ENCODE data around the gene CCL5. TPM values are rescaled to one million over a fixed set of nuclear protein-coding genes. Genes with fewer than 3 reads are reported as not detected.

The CCL5 gene
- polyA plus RNA-seq, 1 of the 3 experiments (the other 2 are of a cell fraction) = 0.23 TPM

DNA sequence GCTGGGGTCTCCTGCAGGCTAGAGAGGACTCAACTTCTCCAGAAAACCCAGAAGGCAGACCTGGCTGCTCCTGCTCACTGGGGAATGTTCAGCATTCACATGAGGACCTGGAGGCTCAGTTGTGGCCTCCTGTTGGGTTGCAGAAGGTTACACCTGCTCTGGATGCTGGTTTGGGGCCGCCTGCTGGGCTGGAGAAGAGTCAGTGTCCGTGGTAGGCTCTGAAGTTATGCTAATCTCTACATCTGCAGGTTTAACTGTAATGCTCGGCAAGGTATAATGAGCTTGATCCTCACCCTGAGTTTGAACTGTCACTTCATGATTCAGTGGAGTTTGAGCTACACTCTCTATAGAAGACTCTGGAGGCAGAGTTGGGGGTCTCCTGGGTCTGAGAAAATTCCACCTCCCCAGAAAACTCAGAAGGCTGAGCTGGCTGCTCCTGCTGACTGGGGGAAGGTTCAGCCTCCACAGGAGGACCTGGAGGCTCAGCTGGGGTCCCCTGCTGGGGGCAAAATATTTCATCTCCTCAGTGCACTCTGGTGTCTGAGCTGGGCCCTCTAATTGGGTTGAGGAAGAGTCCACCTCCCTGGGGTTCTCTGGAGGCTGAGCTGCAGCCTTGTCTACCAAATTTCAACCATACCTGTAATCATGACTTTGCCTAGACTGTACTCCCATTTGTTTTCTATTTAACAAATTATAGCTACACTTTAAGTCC is 26.9 kb upstream of the CCL5 start:
- Histone ChIP-seq H2AFZ (ENCODE audit: low read depth) (no peak overlapping the region), H4K20me1 (ENCODE audit: insufficient read depth) (no peaks in the 10 kb centered on the region), H3K9me3 (no peaks in the 10 kb centered on the region), H3K9ac (no peak overlapping the region), H3K4me1 (ENCODE audit: control insufficient read depth in 1 of 2, insufficient read depth in 2 of 2, low read depth in 1 of 2, low read length in 1 of 2) (no peaks in the 10 kb centered on the region), H3K4me2 (no peak overlapping the region), H3K4me3 (ENCODE audit: low read depth in 2 of 2, low read length in 1 of 2) (no peak overlapping the region), H3K27ac (ENCODE audit: low read depth in 2 of 2, low read length in 1 of 2) (no peak overlapping the region), H3K27me3 (ENCODE audit: insufficient read depth) (no peaks in the 10 kb centered on the region; the same call in 1 of the 2 replicates), H3F3A (replicated peaks; ENCODE audit: insufficient read depth) (no peaks in the 10 kb centered on the region), H3K36me3 (replicated peaks in 1 of 2; ENCODE audit: control insufficient read depth in 1 of 2, insufficient read depth in 2 of 2, low read length in 1 of 2) (no peaks in the 10 kb centered on the region), H3K79me2 (ENCODE audit: insufficient read depth) (no peaks in the 10 kb centered on the region), H3K9me2 (no peaks in the 10 kb centered on the region)
- WGBS (ENCODE audit: low lambda C conversion rate) = 20% methylated on average over 1 of the region's 3 CpGs
- no peak for DNase-seq
- ChIA-PET POLR2A (no interaction called here), CTCF (no interaction called here)
- TF ChIP-seq EP300 (IDR thresholded peaks at IDR 0.05; ENCODE audit: borderline replicate concordance in 1 of 2, low read depth in 1 of 2, low read length in 1 of 2) = no peak
- TF ChIP-seq, protein P1, sequence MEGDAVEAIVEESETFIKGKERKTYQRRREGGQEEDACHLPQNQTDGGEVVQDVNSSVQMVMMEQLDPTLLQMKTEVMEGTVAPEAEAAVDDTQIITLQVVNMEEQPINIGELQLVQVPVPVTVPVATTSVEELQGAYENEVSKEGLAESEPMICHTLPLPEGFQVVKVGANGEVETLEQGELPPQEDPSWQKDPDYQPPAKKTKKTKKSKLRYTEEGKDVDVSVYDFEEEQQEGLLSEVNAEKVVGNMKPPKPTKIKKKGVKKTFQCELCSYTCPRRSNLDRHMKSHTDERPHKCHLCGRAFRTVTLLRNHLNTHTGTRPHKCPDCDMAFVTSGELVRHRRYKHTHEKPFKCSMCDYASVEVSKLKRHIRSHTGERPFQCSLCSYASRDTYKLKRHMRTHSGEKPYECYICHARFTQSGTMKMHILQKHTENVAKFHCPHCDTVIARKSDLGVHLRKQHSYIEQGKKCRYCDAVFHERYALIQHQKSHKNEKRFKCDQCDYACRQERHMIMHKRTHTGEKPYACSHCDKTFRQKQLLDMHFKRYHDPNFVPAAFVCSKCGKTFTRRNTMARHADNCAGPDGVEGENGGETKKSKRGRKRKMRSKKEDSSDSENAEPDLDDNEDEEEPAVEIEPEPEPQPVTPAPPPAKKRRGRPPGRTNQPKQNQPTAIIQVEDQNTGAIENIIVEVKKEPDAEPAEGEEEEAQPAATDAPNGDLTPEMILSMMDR (IDR thresholded peaks at IDR 0.05) = no peak
- TF ChIP-seq CHD2 (IDR thresholded peaks at IDR 0.05; ENCODE audit: low read length, partially characterized antibody) = no peak

DNA sequence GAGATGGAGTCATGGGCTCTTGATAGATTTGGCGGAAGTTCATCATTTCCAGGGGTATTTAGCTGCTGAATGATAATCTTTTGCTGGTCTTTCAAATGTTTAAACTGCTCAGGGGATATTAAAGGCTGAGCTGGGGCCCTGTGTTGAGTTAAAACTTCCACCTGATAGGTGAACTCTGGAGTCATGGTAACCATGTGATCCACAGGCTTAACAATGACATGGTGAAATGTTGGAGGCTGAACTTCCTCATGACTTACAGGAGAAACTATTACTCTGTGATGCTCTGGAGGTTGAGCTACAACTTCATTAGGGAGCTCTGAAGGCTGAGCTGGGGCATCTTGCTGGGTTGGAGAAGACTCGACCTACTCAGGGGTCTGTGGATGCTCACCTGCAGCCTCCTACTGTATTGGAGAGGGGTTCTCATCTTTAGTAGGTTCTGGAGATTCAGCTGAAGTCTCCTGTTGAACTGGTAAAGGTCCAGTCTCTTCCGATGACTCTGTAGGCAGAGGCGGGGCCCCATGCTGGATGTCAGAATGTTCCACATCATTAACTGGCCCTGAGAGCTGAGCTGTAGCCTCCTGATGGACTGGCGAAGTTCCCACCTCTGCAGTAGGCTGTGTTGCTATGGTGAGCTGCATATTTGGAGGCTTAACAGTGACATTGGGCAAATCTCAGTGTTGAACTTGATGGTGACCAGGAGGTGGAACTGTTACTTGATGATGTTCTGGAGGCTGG is 26.2 kb upstream of the CCL5 start:
- Histone ChIP-seq H3K4me3 (ENCODE audit: low read depth in 2 of 2, low read length in 1 of 2) (no peak overlapping the region), H3K9me3 (no peaks in the 10 kb centered on the region), H3K4me1 (ENCODE audit: control insufficient read depth in 1 of 2, insufficient read depth in 2 of 2, low read depth in 1 of 2, low read length in 1 of 2) (no peaks in the 10 kb centered on the region), H3F3A (replicated peaks; ENCODE audit: insufficient read depth) (no peaks in the 10 kb centered on the region), H3K36me3 (replicated peaks in 1 of 2; ENCODE audit: control insufficient read depth in 1 of 2, insufficient read depth in 2 of 2, low read length in 1 of 2) (no peaks in the 10 kb centered on the region), H2AFZ (ENCODE audit: low read depth) (no peak overlapping the region), H3K4me2 (no peak overlapping the region), H4K20me1 (ENCODE audit: insufficient read depth) (no peaks in the 10 kb centered on the region), H3K9me2 (no peaks in the 10 kb centered on the region), H3K79me2 (ENCODE audit: insufficient read depth) (no peaks in the 10 kb centered on the region), H3K27ac (ENCODE audit: low read depth in 2 of 2, low read length in 1 of 2) (no peak overlapping the region), H3K27me3 (ENCODE audit: insufficient read depth) (no peaks in the 10 kb centered on the region; the same call in 1 of the 2 replicates), H3K9ac (no peak overlapping the region)
- WGBS (ENCODE audit: low lambda C conversion rate) = 38% methylated on average over 5 of the region's 5 CpGs
- ChIA-PET POLR2A (no interaction called here), CTCF (no interaction called here)
- no peak for DNase-seq
- no peak for TF ChIP-seq RCOR1 (IDR thresholded peaks at IDR 0.05; ENCODE audit: low read length)
- TF ChIP-seq RFX5 (IDR thresholded peaks at IDR 0.05; ENCODE audit: low read length) = no peak
- TF ChIP-seq JUND (IDR thresholded peaks at IDR 0.05) = no peak
- TF ChIP-seq TCF12 (IDR thresholded peaks at IDR 0.05) = no peak
- TF ChIP-seq EZH2phosphoT487 (IDR thresholded peaks at IDR 0.05; ENCODE audit: borderline replicate concordance, low read depth) = no peak
- TF ChIP-seq FOXM1 (IDR thresholded peaks at IDR 0.05; ENCODE audit: low read depth) = no peak
- TF ChIP-seq, protein P2, sequence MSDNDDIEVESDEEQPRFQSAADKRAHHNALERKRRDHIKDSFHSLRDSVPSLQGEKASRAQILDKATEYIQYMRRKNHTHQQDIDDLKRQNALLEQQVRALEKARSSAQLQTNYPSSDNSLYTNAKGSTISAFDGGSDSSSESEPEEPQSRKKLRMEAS (IDR thresholded peaks at IDR 0.05; ENCODE audit: low read depth) = no peak
- TF ChIP-seq EP300 (IDR thresholded peaks at IDR 0.05; ENCODE audit: borderline replicate concordance in 1 of 2, low read depth in 1 of 2, low read length in 1 of 2) = no peak
- TF ChIP-seq, protein P1 (IDR thresholded peaks at IDR 0.05) = no peak

Data from SK-N-SH (cell line).